Peyer's patch (tissue), 4 donors: Measurements from ENCODE around the gene PRKRIP1.

ENCODE experiments used
- CTCF ChIP-seq, 6 experiments: fragments of 450-650 bp in 4 of 6; fragments of 200-600 bp in 2 of 6; sonication (generic) in 1 of 6; IDR thresholded peaks; one replicate each; pipeline ENCODE4 v1.5.1; 2017 to 2019; ENCODE audit warnings: antibody characterized with exemption in 6 of 6, mild to moderate bottlenecking in 3 of 6, moderate library complexity in 1 of 6
- POLR2A ChIP-seq, 2 donors: fragments of 450-650 bp; IDR thresholded peaks; one replicate each; pipeline ENCODE4 v1.5.1; 2017; ENCODE audit warnings: antibody characterized with exemption in 2 of 2, mild to moderate bottlenecking in 2 of 2, moderate library complexity in 2 of 2

GRCh38 chr7:102434039-102434486 lies 37.9 kb downstream of the PRKRIP1 start:
- no peak for TF ChIP-seq CTCF (IDR thresholded peaks at IDR 0.05)
- no peak for TF ChIP-seq POLR2A (IDR thresholded peaks at IDR 0.05)
